ENCODE data around the gene DNAL4. TPM values are rescaled to one million over a fixed set of nuclear protein-coding genes. Genes with fewer than 3 reads are reported as not detected.

Gene DNAL4
- total RNA-seq, 2 experiments from 2014 or later: 1.9 to 2.7 TPM

DNA sequence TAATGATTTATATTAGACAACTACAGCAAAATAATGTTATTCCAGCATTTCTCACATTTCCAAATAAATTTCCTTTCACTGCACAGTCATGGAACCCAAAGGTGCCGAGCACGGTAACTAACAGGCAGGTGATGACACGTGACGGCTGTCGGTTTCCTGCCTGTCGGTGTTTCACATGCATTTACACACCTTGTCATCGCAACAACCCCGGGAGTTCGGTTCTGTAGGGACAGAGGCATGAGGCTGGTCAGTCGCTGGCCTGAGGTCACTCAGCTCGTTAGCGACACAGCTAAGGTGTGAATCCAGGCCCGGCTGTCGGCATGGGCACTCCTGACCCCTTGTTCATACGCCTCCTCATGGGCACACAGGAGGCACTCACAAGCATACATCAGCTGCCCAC lies 9.9 kb downstream of the DNAL4 start:
- Mint-ChIP-seq H3K4me1 (ENCODE audit: low read depth) (peaks cover 12% of the 10 kb centered on the region), H3K27me3 (no peaks in the 10 kb centered on the region), H3K9me3 (no peaks in the 10 kb centered on the region), H3K4me3 (no peak overlapping the region), H3K36me3 (ENCODE audit: low read depth) (peaks cover 27% of the 10 kb centered on the region), H3K27ac (no peak overlapping the region)
- Histone ChIP-seq H3K4me3 (ENCODE audit: low read length) (no peak overlapping the region), H3K9me3 (ENCODE audit: control insufficient read depth in 1 of 2, insufficient read depth in 1 of 2, low read length in 2 of 2) (no peaks in the 10 kb centered on the region), H3K27ac (ENCODE audit: low read depth in 1 of 2, low read length in 2 of 2) (no peak overlapping the region), H3K4me1 (ENCODE audit: insufficient read depth, low read length) (peaks cover 3% of the 10 kb centered on the region), H3K27me3 (ENCODE audit: control insufficient read depth in 1 of 2, insufficient read depth in 2 of 2, low read length in 2 of 2) (no peaks in the 10 kb centered on the region), H3K36me3 (ENCODE audit: insufficient read depth, low read length) (peaks cover 4% of the 10 kb centered on the region)
- ChIA-PET POLR2A (no interaction called here), CTCF (no interaction called here)
- TF ChIP-seq, protein P1, sequence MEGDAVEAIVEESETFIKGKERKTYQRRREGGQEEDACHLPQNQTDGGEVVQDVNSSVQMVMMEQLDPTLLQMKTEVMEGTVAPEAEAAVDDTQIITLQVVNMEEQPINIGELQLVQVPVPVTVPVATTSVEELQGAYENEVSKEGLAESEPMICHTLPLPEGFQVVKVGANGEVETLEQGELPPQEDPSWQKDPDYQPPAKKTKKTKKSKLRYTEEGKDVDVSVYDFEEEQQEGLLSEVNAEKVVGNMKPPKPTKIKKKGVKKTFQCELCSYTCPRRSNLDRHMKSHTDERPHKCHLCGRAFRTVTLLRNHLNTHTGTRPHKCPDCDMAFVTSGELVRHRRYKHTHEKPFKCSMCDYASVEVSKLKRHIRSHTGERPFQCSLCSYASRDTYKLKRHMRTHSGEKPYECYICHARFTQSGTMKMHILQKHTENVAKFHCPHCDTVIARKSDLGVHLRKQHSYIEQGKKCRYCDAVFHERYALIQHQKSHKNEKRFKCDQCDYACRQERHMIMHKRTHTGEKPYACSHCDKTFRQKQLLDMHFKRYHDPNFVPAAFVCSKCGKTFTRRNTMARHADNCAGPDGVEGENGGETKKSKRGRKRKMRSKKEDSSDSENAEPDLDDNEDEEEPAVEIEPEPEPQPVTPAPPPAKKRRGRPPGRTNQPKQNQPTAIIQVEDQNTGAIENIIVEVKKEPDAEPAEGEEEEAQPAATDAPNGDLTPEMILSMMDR (IDR thresholded peaks at IDR 0.05): no peak
- ATAC-seq (ENCODE audit: poor library complexity) (no peak), DNase-seq (no peak)
- intact Hi-C loops (cut with DNase I, micrococcal nuclease): no loop called here

DNA sequence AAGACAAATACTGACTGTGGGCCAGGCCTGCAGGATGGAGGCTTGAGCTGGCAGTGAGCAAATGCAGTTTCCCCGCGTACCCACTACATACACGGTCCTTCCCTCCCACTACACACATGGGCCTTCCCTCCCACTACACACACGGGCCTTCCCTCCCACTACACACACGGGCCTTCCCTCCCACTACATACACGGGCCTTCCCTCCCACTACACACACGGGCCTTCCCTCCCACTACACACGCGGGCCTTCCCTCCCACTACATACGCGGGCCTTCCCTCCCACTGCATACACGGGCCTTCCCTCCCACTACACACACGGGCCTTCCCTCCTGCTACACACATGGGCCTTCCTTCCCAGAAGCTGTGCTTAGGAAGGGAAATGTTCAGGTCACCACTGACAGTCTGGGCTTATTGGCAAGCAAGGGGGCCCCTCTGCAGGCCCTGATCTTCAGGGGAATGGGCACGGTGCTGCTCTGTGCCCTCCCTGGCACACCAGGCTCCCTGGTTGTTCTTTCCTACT lies 10.8 kb downstream of the DNAL4 start:
- ATAC-seq (ENCODE audit: poor library complexity): no peak
- POLR2A ChIA-PET: interaction anchor here (0.8 kb wide), 1 partner anchor 35 kb away, joined by 3 read pairs; no protein-coding TSS in a partner anchor
- peaks cover 12% of the 10 kb centered on the region for H3K4me1 Mint-ChIP-seq (ENCODE audit: low read depth)
- intact Hi-C loops (cut with DNase I, micrococcal nuclease): no loop called here
- TF ChIP-seq, protein P1 (IDR thresholded peaks at IDR 0.05): no peak
- Histone ChIP-seq H3K4me1 (ENCODE audit: insufficient read depth, low read length) (peaks cover 3% of the 10 kb centered on the region), H3K4me3 (ENCODE audit: low read length) (no peak overlapping the region), H3K27ac (ENCODE audit: low read depth in 1 of 2, low read length in 2 of 2) (no peak overlapping the region), H3K27me3 (ENCODE audit: control insufficient read depth in 1 of 2, insufficient read depth in 2 of 2, low read length in 2 of 2) (no peaks in the 10 kb centered on the region), H3K9me3 (ENCODE audit: control insufficient read depth in 1 of 2, insufficient read depth in 1 of 2, low read length in 2 of 2) (no peaks in the 10 kb centered on the region), H3K36me3 (ENCODE audit: insufficient read depth, low read length) (peaks cover 8% of the 10 kb centered on the region)
- peaks cover 23% of the 10 kb centered on the region for H3K36me3 Mint-ChIP-seq (ENCODE audit: low read depth)
- DNase-seq: no peak
- CTCF ChIA-PET: no interaction called here
- H3K27me3 Mint-ChIP-seq: no peaks in the 10 kb centered on the region
- H3K9me3 Mint-ChIP-seq: no peaks in the 10 kb centered on the region
- H3K27ac Mint-ChIP-seq: no peak overlapping the region
- no peak overlapping the region for H3K4me3 Mint-ChIP-seq

DNA sequence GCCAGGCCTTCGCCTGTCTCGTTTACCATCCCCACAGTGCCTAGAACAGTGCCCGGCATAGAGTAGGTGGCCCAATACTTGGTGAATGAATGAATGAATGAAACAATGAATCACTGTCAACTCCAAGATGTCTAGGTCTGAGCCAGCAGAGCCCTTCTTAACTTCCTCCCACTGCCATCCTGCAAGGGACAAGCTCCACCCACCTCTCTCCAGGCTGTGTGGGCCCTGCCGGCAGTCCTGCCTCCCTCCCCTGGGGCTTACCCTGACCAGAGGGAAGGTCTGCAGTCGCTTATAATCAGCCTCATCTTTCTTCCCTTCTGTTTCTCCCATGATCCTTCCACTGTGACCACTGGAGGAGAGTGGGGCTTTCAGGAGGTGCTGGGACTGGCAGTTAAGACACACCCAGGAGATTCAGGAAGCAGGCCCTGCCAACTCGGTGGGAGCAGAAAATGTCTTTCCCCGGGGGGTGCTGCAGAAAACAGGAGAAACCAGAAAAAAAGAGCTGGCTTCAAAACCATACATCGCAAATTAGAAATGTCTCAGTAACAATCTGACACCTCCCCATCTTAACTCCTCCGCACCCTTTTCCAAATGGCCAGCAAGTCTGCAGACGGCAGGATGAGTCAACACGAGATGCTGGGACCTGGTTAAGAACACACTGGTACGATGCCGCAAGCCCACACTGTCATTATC lies 11.4 kb downstream of the DNAL4 start:
- TF ChIP-seq, protein P1 (IDR thresholded peaks at IDR 0.05): no peak
- peaks cover 12% of the 10 kb centered on the region for H3K4me1 Mint-ChIP-seq (ENCODE audit: low read depth)
- Histone ChIP-seq H3K4me1 (ENCODE audit: insufficient read depth, low read length) (peaks cover 3% of the 10 kb centered on the region), H3K36me3 (ENCODE audit: insufficient read depth, low read length) (peaks cover 8% of the 10 kb centered on the region), H3K4me3 (ENCODE audit: low read length) (no peak overlapping the region), H3K27ac (ENCODE audit: low read depth in 1 of 2, low read length in 2 of 2) (no peak overlapping the region), H3K27me3 (ENCODE audit: control insufficient read depth in 1 of 2, insufficient read depth in 2 of 2, low read length in 2 of 2) (no peaks in the 10 kb centered on the region), H3K9me3 (ENCODE audit: control insufficient read depth in 1 of 2, insufficient read depth in 1 of 2, low read length in 2 of 2) (no peaks in the 10 kb centered on the region)
- ChIA-PET CTCF (no interaction called here), POLR2A (interaction anchor here (0.8 kb wide), 1 partner anchor 34 kb away, joined by 3 read pairs; no protein-coding TSS in a partner anchor)
- intact Hi-C loops (cut with DNase I, micrococcal nuclease): no loop called here
- no peaks in the 10 kb centered on the region for H3K9me3 Mint-ChIP-seq
- no peak overlapping the region for H3K27ac Mint-ChIP-seq
- ATAC-seq (ENCODE audit: poor library complexity) (no peak), DNase-seq (no peak)
- H3K36me3 Mint-ChIP-seq (ENCODE audit: low read depth): peaks cover 23% of the 10 kb centered on the region
- no peak overlapping the region for H3K4me3 Mint-ChIP-seq
- H3K27me3 Mint-ChIP-seq: no peaks in the 10 kb centered on the region
